GM18498 (cell line): ENCODE results near the gene GSTK1.
"Not testable (repeated sequence)": the region's sequence is repeated elsewhere in the genome, so short reads cannot be mapped to it uniquely, and the experiment has no call there.

ENCODE experiments used
- ATAC-seq: cut with Tn5 transposase; IDR thresholded peaks from one replicate; pipeline ENCODE4 v1.9.1; 2021; ENCODE audit warnings: mild to moderate bottlenecking, moderate library complexity; ENCODE audit not compliant: unreplicated experiment

GSTK1 gene

GRCh38 chr7:143263266-143264195 is at the start of gene GSTK1:
Gene GSTK1, plus strand, starts transcription at chr7:143263441. Its CDS starts 73 bp downstream, at chr7:143263514.
- peak; percentile 98 for ATAC-seq

GRCh38 chr7:143213478-143213877 is 49.8 kb upstream of the GSTK1 start:
- not testable (repeated sequence) for ATAC-seq

- peak; percentile 91 for ATAC-seq
These were observed 48.2 kb upstream of the GSTK1 start for GRCh38 chr7:143214789-143215679.

DNA sequence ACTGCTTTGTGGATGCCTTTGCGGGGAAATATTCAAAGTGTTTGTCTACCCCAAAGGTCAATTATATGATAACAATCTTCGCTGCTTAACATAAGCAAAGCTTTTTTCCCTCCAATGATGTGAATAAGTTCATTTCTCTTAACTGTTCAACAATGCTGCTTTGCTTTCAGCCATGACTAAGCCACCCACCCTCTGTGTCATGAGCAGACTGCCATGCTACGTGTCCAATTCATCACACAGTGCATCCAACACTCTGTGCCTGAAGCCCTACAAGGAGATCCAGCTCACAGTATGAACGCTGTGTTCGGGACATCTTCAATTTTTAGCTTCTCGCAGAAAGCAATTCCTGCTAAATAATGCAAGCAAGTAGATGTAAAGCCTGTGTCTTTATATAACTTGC is 47.1 kb upstream of the GSTK1 start:
- no peak for ATAC-seq

DNA sequence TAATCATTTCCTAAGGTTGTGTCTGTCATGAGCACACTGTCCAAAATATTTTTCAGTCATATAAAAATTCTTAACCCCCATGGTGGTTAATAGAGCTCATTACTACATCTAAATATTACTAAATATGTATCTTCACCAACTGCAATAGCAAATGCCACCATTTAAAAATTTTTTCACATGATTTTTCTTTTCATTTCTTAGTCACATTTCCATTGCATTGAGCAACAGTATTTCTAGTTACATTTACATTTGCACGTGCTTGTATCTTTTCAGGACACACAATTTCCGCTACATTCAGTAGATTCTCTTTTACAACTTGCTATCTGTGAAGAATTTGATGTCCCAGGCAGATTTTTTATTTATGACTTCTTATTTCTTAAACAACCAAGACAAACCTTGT is 46.6 kb upstream of the GSTK1 start:
- no peak for ATAC-seq

- ATAC-seq = no peak
These were observed 45.4 kb upstream of the GSTK1 start for GRCh38 chr7:143217806-143218205.

DNA sequence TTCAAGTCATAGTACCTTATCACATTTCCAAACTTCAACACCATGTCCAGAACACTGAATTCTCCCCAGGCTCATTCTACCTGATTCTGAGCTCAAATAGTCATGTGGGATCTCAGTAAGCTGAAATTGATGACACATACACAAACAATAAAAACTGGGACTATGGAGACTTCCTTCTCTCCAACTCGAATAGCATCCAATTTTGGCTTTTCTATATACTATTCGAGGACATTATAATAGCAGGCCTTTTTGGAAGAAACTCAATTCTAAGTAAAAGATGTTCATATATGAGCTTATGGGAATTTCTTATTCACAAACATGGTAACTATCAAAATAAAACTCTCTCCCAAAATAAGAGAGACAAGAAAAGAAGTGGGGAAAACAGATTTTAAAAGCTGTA is 42.0 kb upstream of the GSTK1 start:
- ATAC-seq = no peak

DNA sequence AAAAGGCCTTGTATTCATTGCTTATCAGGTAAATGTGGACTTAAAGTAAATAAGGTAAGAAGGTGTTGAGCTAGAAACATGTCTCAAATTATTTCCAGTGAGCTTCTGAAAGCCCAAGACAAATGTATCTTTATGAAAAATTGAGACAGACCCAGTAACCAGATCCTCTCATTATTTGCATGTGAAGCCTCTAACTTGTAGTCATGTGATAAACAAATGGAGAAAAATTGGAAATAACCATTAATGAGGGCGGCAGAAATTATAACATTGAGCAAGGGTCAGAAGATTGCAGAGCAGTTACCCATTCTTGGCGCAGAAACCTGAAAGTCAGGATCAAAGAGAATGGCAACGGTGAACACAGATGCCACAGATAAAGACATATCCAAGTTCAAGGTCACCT is 41.5 kb upstream of the GSTK1 start, which contains the start of gene TAS2R40:
TAS2R40 (plus strand) TSS at position 301 of the 400 bp plus-strand sequence; CDS start at position 343, 42 bp downstream.
- ATAC-seq = no peak

DNA sequence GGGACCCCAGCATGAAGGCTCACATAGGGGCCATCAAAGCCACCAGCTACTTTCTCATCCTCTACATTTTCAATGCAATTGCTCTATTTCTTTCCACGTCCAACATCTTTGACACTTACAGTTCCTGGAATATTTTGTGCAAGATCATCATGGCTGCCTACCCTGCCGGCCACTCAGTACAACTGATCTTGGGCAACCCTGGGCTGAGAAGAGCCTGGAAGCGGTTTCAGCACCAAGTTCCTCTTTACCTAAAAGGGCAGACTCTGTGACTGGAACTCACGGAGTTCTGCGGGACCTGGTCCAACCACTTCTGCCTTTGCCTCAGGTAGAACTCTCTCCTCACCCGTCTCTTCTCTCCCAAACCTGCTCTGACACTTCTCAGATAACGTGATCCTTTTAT is 40.5 kb upstream of the GSTK1 start:
- no peak for ATAC-seq

DNA sequence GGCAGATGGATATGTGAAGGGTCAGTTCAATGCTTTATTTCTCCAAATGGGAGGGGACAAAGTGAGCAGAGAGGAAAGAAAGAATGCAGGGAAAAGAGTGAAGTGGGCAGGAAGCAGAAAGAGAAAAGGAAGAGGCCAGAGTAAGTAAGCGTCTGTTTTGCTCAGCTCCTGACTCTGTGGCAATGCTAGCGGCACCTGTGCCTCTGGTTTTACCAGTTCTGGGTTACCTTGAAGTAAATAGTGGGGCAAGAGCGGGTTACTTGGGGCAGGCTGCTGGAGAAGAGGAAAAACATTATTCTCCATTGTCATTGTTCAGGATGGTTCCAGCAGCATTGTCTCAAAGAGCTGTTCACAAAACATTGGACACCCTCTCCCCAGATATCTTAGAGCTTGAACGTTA is 39.5 kb upstream of the GSTK1 start:
- ATAC-seq = no peak

GRCh38 chr7:143225047-143225446 is 38.2 kb upstream of the GSTK1 start:
- no peak for ATAC-seq

GRCh38 chr7:143227806-143228205 is 35.4 kb upstream of the GSTK1 start:
- ATAC-seq = no peak

- ATAC-seq = no peak
These were observed 34.0 kb upstream of the GSTK1 start for GRCh38 chr7:143229054-143229790.

DNA sequence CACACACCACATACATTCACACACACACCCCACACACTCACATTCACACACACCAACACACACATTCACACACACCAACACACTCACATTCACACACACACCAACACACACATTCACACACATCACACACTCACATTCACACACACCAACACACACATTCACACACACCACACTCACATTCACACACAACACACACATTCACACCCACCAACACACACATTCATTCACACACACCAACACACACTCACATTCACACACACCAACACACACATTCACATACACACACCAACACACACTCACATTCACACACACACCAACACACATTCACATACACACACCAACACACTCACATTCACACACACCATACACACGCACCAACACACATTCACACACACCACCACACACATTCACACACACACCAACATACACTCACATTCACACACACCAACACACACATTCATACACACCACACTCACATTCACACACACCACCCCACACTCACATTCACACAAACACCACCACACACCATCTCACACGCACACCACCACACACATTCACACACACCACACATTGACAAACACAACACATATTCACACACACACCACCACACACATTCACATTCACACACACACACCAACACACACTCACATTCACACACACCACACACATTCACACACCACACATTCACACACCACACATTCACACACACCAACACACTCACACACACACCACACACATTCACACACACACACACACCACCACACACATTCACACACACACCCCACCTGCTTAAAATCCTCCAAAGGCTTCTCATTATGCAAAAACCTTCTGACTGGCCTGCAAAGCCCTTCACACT is 32.4 kb upstream of the GSTK1 start:
- ATAC-seq = no peak

- ATAC-seq = no peak
These were observed 29.3 kb upstream of the GSTK1 start for GRCh38 chr7:143233816-143234532.

GRCh38 chr7:143234533-143234875 is 28.7 kb upstream of the GSTK1 start:
- no peak for ATAC-seq

DNA sequence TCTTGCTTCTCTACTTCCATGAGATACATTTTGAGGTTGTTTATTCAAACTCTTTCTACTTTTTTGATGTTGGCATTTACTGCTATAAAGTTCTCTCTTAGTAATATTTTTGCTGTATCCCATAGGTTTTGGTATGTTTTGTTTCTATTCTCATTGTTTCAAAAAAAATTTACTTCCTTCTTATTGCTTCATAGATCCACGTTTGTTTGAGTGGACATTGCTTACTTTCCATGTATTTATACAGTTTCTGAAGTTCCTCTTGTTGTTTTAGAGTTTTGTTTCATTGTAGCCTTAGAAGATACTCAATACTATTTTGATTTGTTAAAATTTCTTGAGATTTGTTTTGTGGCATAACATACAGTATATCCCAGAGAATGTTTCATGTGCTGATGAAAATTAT is 27.7 kb upstream of the GSTK1 start:
- ATAC-seq = no peak

DNA sequence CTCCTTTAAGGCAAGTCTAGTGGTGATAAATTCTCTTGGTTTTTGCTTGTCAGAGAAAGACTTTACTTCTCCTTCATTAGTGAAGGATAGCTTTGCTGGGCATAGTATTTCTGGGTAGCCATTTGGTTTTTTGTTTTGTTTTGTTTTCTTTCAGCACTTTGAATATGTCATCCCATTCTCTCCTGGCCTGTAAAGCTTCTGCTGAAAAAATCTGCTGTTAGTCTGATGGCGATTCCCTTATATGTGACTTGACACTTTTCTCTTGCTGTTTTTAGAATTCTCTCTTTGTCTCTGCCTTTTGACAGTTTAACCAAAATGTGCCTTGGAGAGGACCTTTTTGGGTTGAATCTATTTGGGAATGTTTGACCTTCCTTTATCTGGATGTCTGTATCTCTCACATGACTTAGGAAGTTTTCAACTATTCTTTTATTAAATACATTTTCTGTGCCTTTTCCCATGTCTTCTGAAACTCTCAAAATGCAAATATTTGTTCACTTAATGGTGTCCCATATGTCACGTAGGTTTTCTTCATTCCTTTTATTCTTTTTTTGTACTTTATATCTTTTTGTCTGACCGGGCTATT is 26.7 kb upstream of the GSTK1 start:
- no peak for ATAC-seq

- ATAC-seq = no peak
These were observed 25.9 kb upstream of the GSTK1 start for GRCh38 chr7:143237366-143237765.
